Measurements from ENCODE around the gene SLC4A7. TPM values are rescaled to one million over a fixed set of nuclear protein-coding genes. Genes with fewer than 3 reads are reported as not detected.
"Not testable (repeated sequence)": the region's sequence is repeated elsewhere in the genome, so short reads cannot be mapped to it uniquely, and the experiment has no call there.

Gene SLC4A7
- total RNA-seq, 1 donor from 2014 or later, result 13.1 TPM

DNA sequence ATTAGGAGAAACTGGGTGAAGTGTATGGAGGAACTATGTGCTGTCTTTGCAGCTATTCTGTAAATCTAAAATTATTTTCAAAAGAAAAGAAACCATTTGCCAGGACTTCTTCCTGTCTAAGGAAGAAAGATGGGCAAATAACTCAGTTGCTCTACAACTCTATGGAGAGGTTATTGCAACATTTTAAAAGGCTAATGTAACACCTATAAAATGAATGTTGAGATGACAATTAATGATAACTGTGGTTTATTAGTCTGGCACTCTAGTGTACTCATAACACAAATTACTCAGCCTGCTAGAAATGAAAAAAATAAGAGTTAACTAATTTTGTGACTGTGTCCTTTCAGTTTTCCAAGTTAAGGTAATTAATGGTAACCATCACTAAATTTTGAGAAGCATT is 32.3 kb downstream of the SLC4A7 start:
- ATAC-seq (no peak), DNase-seq (ENCODE audit: missing footprints) (no peak)
- intact Hi-C loops (cut with DNase I), result no loop called here

DNA sequence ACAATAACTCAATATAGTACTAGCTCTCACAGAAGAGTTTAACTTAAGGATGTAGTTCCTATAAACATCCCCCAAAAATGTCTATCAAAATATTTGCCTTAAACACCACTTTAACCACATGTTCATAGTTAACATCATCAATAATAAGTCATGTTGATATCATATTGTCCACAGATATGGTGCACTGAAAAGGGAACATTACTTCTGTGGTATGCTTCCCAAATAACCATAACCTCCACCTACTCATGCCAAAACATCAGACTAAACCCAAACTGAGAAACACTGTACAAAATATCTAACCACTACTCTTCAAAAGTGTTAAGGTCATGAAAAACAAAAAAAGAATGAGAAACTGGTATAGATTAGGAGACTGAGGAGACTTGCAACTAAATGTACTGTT is 32.9 kb downstream of the SLC4A7 start:
- ATAC-seq (no peak), DNase-seq (ENCODE audit: missing footprints) (no peak)
- intact Hi-C loops (cut with DNase I), result no loop called here

DNA sequence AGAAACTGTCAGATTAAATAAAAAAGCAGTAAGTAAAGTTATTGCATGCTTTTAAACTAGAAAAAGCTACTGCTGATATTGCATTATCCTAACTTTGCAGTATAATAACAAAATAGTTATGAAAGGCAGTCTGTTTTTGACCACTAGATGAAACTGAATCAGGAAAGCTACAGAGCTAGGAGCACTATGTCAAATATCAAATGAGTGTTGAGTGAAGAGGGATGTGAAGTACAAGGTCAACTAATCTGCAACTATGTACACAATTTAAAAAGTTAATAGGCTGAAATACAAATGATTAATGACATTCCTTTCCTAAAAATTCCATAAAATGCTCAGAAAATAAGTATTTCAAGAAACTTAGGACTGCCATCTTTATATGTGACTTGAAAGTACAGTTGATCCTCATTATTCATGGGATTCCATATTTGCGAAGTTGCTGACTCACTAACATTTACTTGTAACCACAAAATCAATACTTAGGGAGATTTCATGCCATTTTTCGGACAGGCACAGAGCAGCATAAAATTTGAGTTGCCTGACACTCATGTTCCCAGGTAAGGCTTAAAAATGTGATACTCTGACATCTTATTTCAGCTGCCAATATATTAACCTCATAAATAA is 34.5 kb downstream of the SLC4A7 start:
- DNase-seq (ENCODE audit: missing footprints), result no peak
- intact Hi-C loops (cut with DNase I), result no loop called here
- ATAC-seq, result no peak

DNA sequence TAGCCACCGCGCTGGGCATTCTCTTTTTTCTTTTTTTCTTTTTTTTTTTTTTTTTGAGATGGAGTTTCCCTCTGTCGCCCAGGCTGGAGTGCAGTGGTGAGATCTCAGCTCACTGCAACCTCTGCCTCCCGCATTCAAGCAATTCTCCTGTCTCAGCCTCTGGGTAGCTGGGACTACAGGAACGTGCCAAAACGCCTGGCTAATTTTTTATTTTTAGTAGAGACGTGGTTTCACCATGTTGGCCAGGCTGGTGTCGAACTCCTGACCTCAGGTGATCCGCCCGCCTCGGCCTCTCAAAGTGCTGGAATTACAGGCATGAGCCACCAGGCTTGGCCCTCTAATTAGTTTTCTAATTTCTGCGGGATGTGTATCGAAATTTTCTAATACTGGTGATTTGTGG is 41.2 kb downstream of the SLC4A7 start:
- intact Hi-C loops (cut with DNase I); DNase-seq (ENCODE audit: missing footprints); ATAC-seq: not testable (repeated sequence)

DNA sequence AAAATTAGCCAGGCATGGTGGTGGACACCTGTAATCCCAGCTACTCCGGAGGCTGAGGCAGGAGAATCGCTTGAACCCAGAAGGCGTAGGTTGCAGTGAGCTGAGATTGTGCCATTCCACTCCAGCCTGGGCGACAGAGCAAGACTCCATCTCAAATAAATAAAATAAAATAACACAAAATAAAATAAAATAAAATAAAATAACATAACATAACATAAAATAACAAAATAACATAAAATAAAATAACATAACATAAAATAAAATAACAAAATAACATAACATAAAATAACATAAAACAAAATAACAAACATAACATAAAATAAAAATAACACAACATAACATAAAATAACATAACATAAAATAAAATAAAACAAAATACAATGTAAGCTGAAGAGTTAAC is 45.8 kb downstream of the SLC4A7 start:
- DNase-seq (ENCODE audit: missing footprints); intact Hi-C loops (cut with DNase I); ATAC-seq: not testable (repeated sequence)

DNA sequence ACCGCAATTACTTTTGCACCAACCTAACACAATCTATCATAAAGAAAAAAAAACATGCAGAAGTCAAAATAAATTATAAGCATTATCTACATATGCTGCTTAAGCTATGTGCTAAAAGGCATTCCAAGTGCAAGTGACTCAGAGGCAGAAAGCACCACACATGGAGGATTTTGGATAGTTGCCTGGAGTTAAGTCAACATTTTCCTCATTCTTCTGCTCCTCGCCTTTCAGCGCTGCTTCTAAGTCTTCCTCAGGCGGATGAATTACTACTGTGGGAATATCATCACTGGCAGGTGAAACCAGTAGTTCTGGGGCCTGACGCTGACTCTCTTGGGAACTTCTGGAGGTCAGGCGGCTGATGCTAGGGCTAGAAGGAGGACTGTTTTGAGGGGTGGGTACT is 53.1 kb downstream of the SLC4A7 start:
- intact Hi-C loops (cut with DNase I), result no loop called here
- DNase-seq (ENCODE audit: missing footprints), result no peak
- ATAC-seq, result peak; percentile 39

DNA sequence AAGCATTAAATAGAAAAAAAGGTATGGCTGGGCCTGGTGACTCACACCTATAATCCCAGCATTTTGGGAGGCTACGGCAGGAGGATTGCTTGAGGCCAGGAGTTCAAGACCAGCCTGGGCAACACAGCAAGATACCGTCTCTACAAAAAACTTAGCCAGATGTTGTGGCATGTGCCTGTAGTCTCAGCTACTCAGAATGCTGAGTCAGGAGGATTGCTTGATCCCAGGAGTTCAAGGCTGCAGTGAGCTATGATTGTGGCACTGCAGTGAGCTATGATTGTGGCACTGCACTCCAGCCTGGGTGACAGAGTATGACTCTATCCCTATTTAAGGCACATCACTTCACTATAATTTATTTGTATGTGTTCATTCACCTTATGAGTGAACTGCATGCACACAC is 54.3 kb downstream of the SLC4A7 start:
- ATAC-seq (no peak), DNase-seq (ENCODE audit: missing footprints) (no peak)
- intact Hi-C loops (cut with DNase I), result no loop called here

DNA sequence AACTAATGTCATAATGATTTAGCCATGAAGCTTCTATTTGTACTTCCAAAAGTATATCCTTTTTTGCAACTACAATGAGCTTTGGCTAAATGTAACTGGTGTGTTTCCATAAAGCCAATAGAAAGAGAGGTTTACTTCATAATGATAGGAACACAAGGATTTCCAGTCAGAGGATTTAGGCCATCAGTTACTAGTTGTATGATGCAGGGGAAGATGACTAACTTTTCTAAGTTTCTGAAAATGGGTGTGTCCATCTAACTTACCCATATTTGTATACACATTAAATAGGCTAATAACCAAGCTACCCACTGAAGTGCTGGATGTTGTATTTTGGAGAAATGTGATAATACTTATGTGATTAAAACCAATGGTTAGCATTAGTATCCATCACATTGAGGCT is 55.7 kb downstream of the SLC4A7 start:
- no peak for ATAC-seq
- intact Hi-C loops (cut with DNase I), result no loop called here

DNA sequence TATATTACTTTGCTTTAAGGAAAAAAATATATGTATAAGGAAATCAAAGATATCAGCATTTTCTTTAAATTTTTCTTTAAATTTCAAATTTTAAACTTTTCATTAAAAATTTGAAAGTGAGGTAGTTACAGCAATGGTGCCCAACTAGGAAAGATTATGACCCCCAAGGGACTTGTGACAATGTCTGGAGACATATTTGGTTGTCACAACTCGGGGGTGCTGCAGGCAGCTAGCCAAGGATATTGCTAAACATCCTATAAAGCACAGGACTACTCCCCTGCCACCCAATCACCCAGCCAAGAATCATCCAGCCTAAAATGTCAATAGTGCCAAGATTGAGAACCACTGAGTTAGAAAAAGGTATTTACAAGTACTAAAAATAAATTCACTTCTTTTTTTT is 57.3 kb downstream of the SLC4A7 start:
- DNase-seq (ENCODE audit: missing footprints), result no peak
- no peak for ATAC-seq
- intact Hi-C loops (cut with DNase I), result no loop called here

More for the DNA sequence above, 55.7 kb downstream of the SLC4A7 start:
- DNase-seq (ENCODE audit: missing footprints), result no peak

DNA sequence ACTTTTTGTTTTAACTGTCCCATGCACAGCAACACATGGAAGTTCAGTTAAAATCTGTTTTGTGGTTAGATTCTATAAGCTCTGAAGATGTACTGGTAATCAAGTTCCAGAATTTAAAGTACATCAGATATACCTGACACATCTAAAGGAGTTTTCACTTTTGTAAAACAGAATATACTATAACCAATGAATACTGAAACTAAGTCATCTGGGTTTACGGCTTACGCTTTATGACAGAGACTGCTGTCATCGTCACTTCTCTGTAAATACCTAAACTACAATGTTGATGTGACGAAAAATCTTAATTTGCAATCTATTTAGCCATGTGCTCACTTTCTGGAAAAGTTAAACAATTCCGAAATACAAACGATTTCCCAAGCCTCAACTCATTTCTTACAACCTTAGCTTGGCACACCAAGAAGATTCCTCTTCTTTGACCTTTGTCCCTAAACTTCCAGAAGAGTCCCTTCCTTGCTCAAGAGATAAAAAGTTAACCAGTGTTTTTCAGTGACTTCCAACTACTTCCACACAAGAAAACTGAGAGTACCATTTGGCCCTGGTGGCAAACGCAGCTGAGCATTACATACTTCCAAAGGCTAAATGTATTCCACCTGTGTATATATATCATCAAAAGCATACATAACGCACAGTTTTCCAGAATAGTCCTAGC is 58.2 kb downstream of the SLC4A7 start:
- no peak for DNase-seq (ENCODE audit: missing footprints)
- intact Hi-C loops (cut with DNase I), result no loop called here
- ATAC-seq, result no peak

DNA sequence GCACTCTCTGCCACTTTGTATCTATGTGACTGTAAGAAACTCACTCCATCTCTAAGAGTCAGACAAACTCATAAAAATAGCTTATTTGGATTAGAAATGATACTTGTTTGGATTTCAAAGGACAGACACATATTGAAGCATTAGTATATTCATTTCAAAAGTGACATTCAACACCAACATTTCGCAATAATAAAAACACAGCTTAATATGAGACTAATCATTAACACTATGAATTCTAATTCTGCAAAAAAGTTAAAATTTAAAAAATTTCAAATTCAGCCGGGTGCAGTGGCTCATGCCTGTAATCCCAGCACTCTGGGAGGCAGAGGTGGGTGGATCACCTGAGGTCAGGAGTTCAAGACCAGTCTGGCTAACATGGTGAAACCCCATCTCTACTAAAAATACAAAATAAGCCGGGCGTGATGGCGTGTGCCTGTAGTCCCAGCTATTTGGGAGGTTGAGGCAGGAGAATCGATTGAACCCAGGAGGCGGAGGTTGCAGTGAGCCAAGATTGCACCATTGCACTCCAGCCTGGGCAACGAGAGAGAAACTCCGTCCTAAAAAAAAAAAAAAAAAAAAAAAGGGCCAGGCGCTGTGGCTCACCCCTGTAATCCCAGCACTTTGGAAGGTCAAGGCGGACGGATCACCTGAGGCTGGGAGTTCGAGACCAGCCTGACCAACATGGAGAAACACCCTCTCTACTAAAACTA is 59.2 kb downstream of the SLC4A7 start:
- intact Hi-C loops (cut with DNase I); DNase-seq (ENCODE audit: missing footprints); ATAC-seq: not testable (repeated sequence)

DNA sequence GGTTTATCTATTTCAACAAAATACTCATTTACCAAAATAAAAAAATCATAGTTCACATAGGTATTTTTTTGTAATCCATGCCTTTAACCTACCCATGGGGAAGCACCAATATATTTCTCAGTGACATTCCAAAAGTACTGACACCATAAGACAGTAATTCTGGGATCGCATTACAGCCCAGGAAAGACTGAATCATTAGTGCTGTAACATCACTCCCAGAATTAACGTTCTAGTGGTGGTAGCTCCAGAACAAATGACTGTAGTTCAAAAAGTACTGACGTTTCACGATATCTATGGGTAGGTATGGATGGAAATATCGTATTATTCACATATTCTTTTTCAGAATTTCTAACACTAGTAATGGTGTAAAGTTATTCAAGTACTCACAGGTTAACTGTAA is 60.7 kb downstream of the SLC4A7 start:
- ATAC-seq (no peak), DNase-seq (ENCODE audit: missing footprints) (no peak)
- intact Hi-C loops (cut with DNase I), result no loop called here

DNA sequence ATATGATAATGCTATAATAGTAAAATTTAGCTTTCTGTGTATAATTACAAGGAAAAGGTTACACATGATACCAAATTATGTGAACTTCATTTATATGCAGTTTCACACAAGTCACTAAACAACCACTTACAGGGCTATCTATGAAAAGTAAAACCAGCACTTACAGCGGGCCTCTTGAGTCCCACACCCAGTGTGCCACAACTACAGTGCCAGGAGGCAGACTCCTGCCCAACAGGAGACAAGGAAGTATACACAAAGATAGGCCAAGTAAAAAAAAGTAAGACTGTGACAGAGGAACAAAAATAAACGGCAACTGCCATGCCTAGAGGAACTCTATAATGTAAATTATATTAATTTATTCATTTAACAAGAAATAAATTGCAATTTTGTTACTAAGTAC is 61.6 kb downstream of the SLC4A7 start:
- DNase-seq (ENCODE audit: missing footprints), result no peak
- no peak for ATAC-seq
- intact Hi-C loops (cut with DNase I), result no loop called here

DNA sequence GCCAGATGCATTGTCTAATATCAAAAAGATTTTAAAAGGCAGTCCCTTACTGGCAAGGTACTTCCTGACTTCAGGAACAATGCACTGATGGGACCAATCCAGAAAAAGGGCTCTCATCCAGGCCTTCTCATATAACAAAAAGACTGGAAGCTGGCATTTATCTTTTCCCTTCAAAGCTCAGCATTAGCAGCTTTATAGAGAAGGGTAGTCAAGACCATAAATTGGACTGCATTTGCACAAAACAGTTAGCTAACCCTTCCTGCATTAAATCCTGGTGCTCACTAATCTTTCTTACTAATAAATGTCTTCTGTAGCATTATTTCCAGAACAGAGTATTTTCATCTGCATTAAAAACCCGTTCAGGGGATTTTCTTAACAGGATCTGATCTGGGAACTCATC is 69.0 kb downstream of the SLC4A7 start:
- no peak for ATAC-seq
- intact Hi-C loops (cut with DNase I), result no loop called here
- no peak for DNase-seq (ENCODE audit: missing footprints)

DNA sequence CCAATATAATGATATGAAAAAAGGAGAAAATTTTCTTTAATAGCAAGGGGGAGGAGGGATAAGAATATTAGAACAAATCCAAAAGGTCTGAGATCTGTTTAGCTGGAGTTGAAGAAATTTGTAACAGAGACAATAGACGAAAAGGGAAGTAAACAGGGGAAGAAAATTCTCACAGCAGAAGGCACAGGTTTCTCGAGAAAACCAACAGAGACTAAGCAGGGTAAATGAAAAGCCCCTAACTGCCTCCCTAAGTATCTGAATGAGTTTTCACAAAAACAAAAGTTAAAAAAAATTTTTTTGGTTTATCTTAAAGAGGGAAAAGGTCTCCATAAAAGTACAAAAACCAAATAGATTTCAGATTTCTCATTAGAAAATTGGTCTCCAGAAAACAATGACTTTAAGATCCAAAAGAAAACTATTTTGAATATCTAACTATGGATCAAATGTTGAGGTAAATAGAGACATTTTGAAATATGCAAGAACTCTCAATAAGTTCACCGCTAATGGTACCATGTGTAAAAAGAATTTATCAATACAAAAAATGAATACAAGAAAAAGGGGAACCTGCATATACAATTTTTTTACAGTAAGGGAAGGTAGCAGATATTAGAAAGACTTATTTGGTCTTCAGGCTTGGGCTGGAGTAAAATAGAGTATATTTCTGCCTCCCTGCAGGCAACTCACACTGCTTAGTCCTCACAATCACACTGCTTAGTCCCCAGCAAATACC is 91.1 kb downstream of the SLC4A7 start:
- DNase-seq (ENCODE audit: missing footprints) (no peak), ATAC-seq (no peak)
- intact Hi-C loops (cut with DNase I), result no loop called here

DNA sequence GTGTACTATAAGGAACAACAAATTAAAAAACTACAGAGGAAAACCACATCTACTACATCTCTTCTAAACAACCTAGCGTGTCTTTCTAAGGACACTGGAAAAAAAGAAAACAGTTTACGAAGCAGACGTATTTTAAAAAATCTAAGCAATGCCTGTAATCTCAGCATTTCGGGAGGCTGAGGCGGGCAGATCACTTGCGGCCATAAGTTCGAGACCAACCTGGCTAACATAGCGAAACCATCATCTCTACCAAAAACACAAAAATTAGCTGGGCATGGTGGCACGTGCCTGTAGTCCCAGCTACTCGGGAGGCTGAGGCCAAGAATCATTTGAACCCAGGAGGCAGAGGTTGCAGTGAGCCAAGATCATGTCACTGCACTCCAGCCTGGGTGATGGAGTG is 91.8 kb downstream of the SLC4A7 start:
- DNase-seq (ENCODE audit: missing footprints); ATAC-seq; intact Hi-C loops (cut with DNase I): not testable (repeated sequence)

DNA sequence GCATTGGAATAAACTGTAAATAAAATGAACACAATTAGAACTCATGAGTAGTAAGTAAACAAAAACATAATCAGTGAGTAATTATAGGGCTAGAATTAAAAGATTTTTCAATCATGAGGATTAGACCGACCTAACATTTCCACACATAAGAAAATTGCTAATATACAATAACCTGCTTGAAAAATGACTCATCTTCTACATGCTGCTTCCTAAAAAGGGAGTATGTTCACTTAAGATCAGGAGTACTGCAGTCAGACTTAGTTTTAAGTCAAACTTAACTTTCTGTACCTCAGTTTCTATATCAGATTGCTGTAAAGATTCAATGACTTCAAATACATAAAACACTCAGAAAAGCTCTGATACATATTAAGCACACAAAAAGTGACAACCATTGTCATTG is 92.4 kb downstream of the SLC4A7 start:
- DNase-seq (ENCODE audit: missing footprints), result no peak
- intact Hi-C loops (cut with DNase I), result no loop called here
- ATAC-seq, result no peak

DNA sequence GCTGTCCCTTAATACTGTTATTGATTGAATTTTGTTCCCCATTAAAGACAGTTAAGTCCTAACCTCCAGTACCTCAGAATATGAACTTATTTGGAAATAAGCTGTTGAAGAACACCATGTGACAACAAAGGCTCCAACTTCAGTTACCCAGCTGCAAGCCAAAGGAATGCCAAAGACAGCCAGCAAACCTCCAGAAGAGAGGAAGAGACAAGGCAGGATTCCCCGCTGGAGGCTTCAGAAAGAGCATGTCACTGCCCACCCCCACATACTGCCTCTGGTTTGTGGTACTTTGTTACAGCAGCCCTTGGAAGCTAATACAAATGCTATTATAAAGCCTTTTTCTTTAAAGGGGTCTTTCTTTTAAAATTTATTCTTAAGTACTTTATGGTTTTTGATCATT is 96.6 kb downstream of the SLC4A7 start:
- intact Hi-C loops (cut with DNase I), result no loop called here
- DNase-seq (ENCODE audit: missing footprints) (no peak), ATAC-seq (no peak)

DNA sequence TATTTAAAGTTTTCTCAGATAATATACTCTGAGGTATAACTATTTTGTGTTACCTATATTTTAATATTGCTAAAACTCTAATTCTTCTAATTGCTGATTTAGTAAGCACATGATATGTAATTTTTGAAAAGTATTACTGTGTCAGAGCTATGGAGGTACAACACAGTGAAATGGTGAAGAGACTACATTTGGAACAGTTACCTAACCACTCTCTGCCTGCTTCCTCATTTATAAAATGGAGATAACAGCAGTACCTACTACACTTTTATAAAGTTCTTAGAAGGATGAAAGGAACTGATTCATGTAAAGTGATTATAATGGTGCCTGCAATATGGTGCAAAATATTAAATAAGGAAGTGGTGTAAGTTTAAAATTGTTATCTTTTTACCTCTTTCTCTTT is 98.7 kb downstream of the SLC4A7 start:
- intact Hi-C loops (cut with DNase I), result no loop called here
- DNase-seq (ENCODE audit: missing footprints) (no peak), ATAC-seq (no peak)

DNA sequence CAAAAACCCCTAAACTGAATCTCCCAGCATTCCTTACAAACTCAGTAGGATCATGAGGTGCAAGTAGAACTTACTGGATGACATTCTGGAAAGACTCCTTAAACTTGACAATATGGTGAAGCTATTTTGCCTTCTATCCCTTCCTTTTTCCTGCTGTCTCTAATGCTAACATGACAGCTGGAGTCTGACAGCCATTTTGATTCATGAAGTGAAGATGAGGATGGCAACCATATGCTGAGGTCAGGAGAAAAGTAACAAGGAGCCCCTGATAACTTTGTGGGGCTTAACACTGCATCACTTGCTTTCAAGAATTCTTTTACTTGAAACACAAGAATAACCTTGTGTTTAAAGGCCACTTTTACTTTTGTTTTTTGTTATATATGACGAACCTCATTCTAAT is 100.0 kb downstream of the SLC4A7 start:
- ATAC-seq, result no peak
- intact Hi-C loops (cut with DNase I), result no loop called here

More for the DNA sequence above, 100.0 kb downstream of the SLC4A7 start:
- no peak for DNase-seq (ENCODE audit: missing footprints)

Data from Right ventricle myocardium inferior (tissue), 1 donor.